ENCODE results near the gene ANKRD52.

The ANKRD52 gene

GRCh38 chr12:56236091-56236490, 22.1 kb downstream of the ANKRD52 start:
- no peak for TF ChIP-seq CTCF (IDR thresholded peaks at IDR 0.05; ENCODE audit: low read depth, low read length)
- no peak overlapping the region for H3K4me3 ChIP-seq (ENCODE audit: low read depth, low read length)
- in situ Hi-C loops (cut with HindIII; ENCODE audit: low sequenced_read_pairs), result no loop called here
- no peak for DNase-seq (ENCODE audit: low read depth, low spot score)

- no peak for TF ChIP-seq CTCF (IDR thresholded peaks at IDR 0.05; ENCODE audit: low read depth, low read length)
Observed at GRCh38 chr12:56234746-56235436, 23.3 kb downstream of the ANKRD52 start.

DNA sequence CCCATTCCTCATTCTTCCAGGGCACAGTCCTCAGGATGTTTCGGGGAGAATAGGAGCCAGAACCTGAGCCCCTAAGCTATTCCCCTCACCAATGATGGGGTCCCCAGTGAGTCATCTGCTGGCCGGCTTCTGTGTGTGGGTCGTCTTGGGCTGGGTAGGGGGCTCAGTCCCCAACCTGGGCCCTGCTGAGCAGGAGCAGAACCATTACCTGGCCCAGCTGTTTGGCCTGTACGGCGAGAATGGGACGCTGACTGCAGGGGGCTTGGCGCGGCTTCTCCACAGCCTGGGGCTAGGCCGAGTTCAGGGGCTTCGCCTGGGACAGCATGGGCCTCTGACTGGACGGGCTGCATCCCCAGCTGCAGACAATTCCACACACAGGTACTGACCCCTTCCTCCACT, 27.0 kb downstream of the ANKRD52 start:
- in situ Hi-C loops (cut with HindIII; ENCODE audit: low sequenced_read_pairs), result no loop called here
- no peak overlapping the region for H3K4me3 ChIP-seq (ENCODE audit: low read depth, low read length)
- TF ChIP-seq CTCF (IDR thresholded peaks at IDR 0.05; ENCODE audit: low read depth, low read length), result no peak

More at GRCh38 chr12:56234746-56235436, 23.3 kb downstream of the ANKRD52 start:
- DNase-seq (ENCODE audit: low read depth, low spot score), result no peak
- in situ Hi-C loops (cut with HindIII; ENCODE audit: low sequenced_read_pairs), result no loop called here
- no peak overlapping the region for H3K4me3 ChIP-seq (ENCODE audit: low read depth, low read length)

GRCh38 chr12:56230432-56231183, 27.6 kb downstream of the ANKRD52 start:
- DNase-seq (ENCODE audit: low read depth, low spot score), result no peak
- no peak overlapping the region for H3K4me3 ChIP-seq (ENCODE audit: low read depth, low read length)
- TF ChIP-seq CTCF (IDR thresholded peaks at IDR 0.05; ENCODE audit: low read depth, low read length), result no peak
- in situ Hi-C loops (cut with HindIII; ENCODE audit: low sequenced_read_pairs), result no loop called here

More for the DNA sequence above, 27.0 kb downstream of the ANKRD52 start:
- no peak for DNase-seq (ENCODE audit: low read depth, low spot score)

GRCh38 chr12:56229916-56230431, 28.2 kb downstream of the ANKRD52 start, which contains the start of gene SLC39A5:
TSS of gene SLC39A5 (plus strand) at chr12:56230051. CDS start at chr12:56231275, 1,224 bp downstream.
- in situ Hi-C loops (cut with HindIII; ENCODE audit: low sequenced_read_pairs), result no loop called here
- DNase-seq (ENCODE audit: low read depth, low spot score), result no peak
- H3K4me3 ChIP-seq (ENCODE audit: low read depth, low read length), result no peak within 1 kb of the TSS
- no peak for TF ChIP-seq CTCF (IDR thresholded peaks at IDR 0.05; ENCODE audit: low read depth, low read length)

DNA sequence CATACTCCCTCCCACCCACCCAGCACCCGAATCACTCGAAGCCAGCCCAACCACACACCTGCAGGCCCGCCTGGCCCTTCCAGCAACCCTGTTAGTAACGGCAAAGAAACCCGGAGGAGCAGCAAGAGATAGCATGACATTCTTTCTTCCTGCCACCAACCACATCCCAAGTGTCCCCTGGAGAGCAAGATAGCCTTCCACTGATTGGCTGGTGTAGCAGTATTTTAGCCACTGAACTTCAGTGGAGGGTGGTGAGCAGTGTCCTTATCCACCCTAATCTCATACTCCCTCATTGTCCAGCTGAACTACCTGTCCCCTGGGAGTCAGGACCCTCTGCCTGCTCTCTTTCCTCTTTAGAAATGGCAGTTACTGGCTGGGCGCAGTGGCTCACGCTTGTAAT, 29.1 kb downstream of the ANKRD52 start:
- H3K4me3 ChIP-seq (ENCODE audit: low read depth, low read length), result no peak overlapping the region
- in situ Hi-C loops (cut with HindIII; ENCODE audit: low sequenced_read_pairs), result no loop called here
- DNase-seq (ENCODE audit: low read depth, low spot score), result no peak
- TF ChIP-seq CTCF (IDR thresholded peaks at IDR 0.05; ENCODE audit: low read depth, low read length), result no peak

Measured in astrocyte of the spinal cord (primary cell).